H1 (cell line): ENCODE measurements around the gene DHX58. TPM values are rescaled to one million over a fixed set of nuclear protein-coding genes. Genes with fewer than 3 reads are reported as not detected.
A peak's percentile ranks its signal among the peaks of the same experiment; 100 is the strongest.

Experiments used
- CTCF ChIA-PET: fragments of 300-600 bp; sonication (Branson Sonifier 250); formaldehyde crosslinking; loops from one replicate; lab custom pipeline; 2021; ENCODE audit not compliant: partially characterized antibody; lab: Charles Lee
- POLR2A ChIA-PET: fragments of 300-600 bp; sonication (Branson Sonifier 250); formaldehyde crosslinking; loops from one replicate; lab custom pipeline; 2021; ENCODE audit warnings: inconsistent platforms; ENCODE audit not compliant: partially characterized antibody; lab: Charles Lee
- DNase-seq, 2 experiments: peaks; one replicate each; pipeline versions ENCODE4 v3.0.0 to v3.0.0-alpha.2; 2010 to 2022; ENCODE audit warnings: low spot score in 2 of 2, low read depth in 1 of 2, mixed read lengths in 1 of 2
- FAIRE-seq: peaks from 2 replicates; lab custom pipeline; 2011; peaks lifted over from hg19 to GRCh38; lab: Jason Lieb, UNC
- H2AFZ ChIP-seq: 2 replicates; pipeline ENCODE4 v1.8.1; 2012; ENCODE audit warnings: low read length, inconsistent platforms
- H2AK5ac ChIP-seq: 2 replicates; pipeline ENCODE4 v1.6.1; 2013; ENCODE audit warnings: low read depth, low read length
- H2BK120ac ChIP-seq: replicated peaks from 2 replicates; pipeline ENCODE3; 2013; ENCODE audit warnings: low read depth, low read length, inconsistent platforms
- H2BK12ac ChIP-seq: 2 replicates; pipeline ENCODE4 v1.6.1; 2013; ENCODE audit warnings: low read depth, low read length
- H2BK15ac ChIP-seq: 2 replicates; pipeline ENCODE4 v1.6.1; 2013; ENCODE audit warnings: low read length
- H2BK20ac ChIP-seq: 2 replicates; pipeline ENCODE4 v1.6.1; 2013; ENCODE audit warnings: low read length
- H2BK5ac ChIP-seq: 2 replicates; pipeline ENCODE4 v1.6.1; 2013; ENCODE audit warnings: low read depth, low read length
- H3K14ac ChIP-seq: 2 replicates; pipeline ENCODE4 v1.6.1; 2013; ENCODE audit warnings: inconsistent platforms; ENCODE audit not compliant: insufficient read length
- H3K18ac ChIP-seq: 2 replicates; pipeline ENCODE4 v1.6.1; 2013; ENCODE audit warnings: low read length; ENCODE audit errors: extremely low read depth
- H3K23ac ChIP-seq: 2 replicates; pipeline ENCODE4 v1.6.1; 2013; ENCODE audit warnings: inconsistent platforms; ENCODE audit not compliant: insufficient read length
- H3K23me2 ChIP-seq: 2 replicates; pipeline ENCODE4 v1.6.1; 2013; ENCODE audit warnings: low read depth, low read length
- H3K27ac ChIP-seq: 2 replicates; pipeline ENCODE4 v1.6.1; 2011; ENCODE audit warnings: low read depth, low read length, inconsistent platforms
- H3K27me3 ChIP-seq, 4 experiments: replicated peaks in 1 of 4; 1 replicate in 1 of 4; 2 replicates in 3 of 4; pipeline versions ENCODE4 v1.6.1 to v1.8.1; 2011 to 2013; ENCODE audit warnings: low read length in 3 of 4, mild to moderate bottlenecking in 3 of 4, inconsistent platforms in 2 of 4, mixed read lengths in 2 of 4, moderate library complexity in 1 of 4; ENCODE audit not compliant: control insufficient read depth in 3 of 4, insufficient read depth in 3 of 4; ENCODE audit errors: extremely low read depth in 1 of 4
- H3K36me3 ChIP-seq, 4 experiments: 2 replicates each; pipeline versions ENCODE4 v1.6.1 to v1.8.1; 2011 to 2013; ENCODE audit warnings: mild to moderate bottlenecking in 4 of 4, low read length in 3 of 4, moderate library complexity in 2 of 4, control low read depth in 1 of 4, inconsistent platforms in 1 of 4; ENCODE audit not compliant: insufficient read depth in 4 of 4, control insufficient read depth in 2 of 4
- H3K4ac ChIP-seq: replicated peaks from 2 replicates; pipeline ENCODE3; 2013; ENCODE audit warnings: low read length, low read depth, mixed read lengths, inconsistent platforms; ENCODE audit not compliant: insufficient read length
- H3K4me1 ChIP-seq, 4 experiments: replicated peaks in 1 of 4; 1 replicate in 1 of 4; 2 replicates in 3 of 4; pipeline versions ENCODE4 v1.6.1 to v1.8.1; 2011 to 2013; ENCODE audit warnings: low read length in 3 of 4, inconsistent platforms in 2 of 4, mixed read lengths in 1 of 4; ENCODE audit not compliant: insufficient read depth in 4 of 4, control insufficient read depth in 3 of 4
- H3K4me2 ChIP-seq, 2 experiments: 2 replicates each; pipeline versions ENCODE4 v1.6.1 to v1.8.1; 2011 to 2013; ENCODE audit warnings: low read depth in 2 of 2, low read length in 2 of 2, control low read depth in 1 of 2, inconsistent platforms in 1 of 2, mild to moderate bottlenecking in 1 of 2; ENCODE audit not compliant: insufficient read depth in 1 of 2
- H3K4me3 ChIP-seq, 4 experiments: fragments of 200-600, 300-600 bp in 1 of 4; sonication (generic), shearing (Covaris generic), sonication (Bioruptor Twin) in 1 of 4; 2 replicates each; pipeline versions ENCODE4 v1.5.1 to v1.8.1; 2011 to 2016; ENCODE audit warnings: low read length in 4 of 4, low read depth in 3 of 4, control low read depth in 2 of 4, inconsistent platforms in 2 of 4, mild to moderate bottlenecking in 2 of 4, mixed read lengths in 1 of 4, moderate library complexity in 1 of 4; ENCODE audit not compliant: insufficient read depth in 2 of 4; ENCODE audit errors: extremely low read depth in 1 of 4
- H3K56ac ChIP-seq: replicated peaks from 2 replicates; pipeline ENCODE3; 2013; ENCODE audit warnings: low read depth, mild to moderate bottlenecking, mixed read lengths, low read length, inconsistent platforms; ENCODE audit not compliant: insufficient read length
- H3K79me1 ChIP-seq: 2 replicates; pipeline ENCODE4 v1.6.1; 2013; ENCODE audit warnings: low read depth, low read length, control low read depth
- H3K79me2 ChIP-seq, 2 experiments: 2 replicates each; pipeline versions ENCODE4 v1.6.1 to v1.8.1; 2012 to 2013; ENCODE audit warnings: low read length in 2 of 2, mild to moderate bottlenecking in 2 of 2, inconsistent platforms in 1 of 2; ENCODE audit not compliant: insufficient read depth in 2 of 2, control insufficient read depth in 1 of 2
- H3K9ac ChIP-seq, 4 experiments: replicated peaks in 1 of 4; 1 replicate in 1 of 4; 2 replicates in 3 of 4; pipeline versions ENCODE4 v1.6.1 to v1.8.1; 2011 to 2013; ENCODE audit warnings: low read depth in 3 of 4, low read length in 3 of 4, control low read depth in 2 of 4, mild to moderate bottlenecking in 2 of 4, moderate library complexity in 2 of 4, inconsistent platforms in 1 of 4; ENCODE audit errors: extremely low read depth in 1 of 4
- H3K9me3 ChIP-seq, 2 experiments: 2 replicates each; pipeline versions ENCODE4 v1.6.1 to v1.8.1; 2012 to 2013; ENCODE audit warnings: mild to moderate bottlenecking in 2 of 2, moderate library complexity in 2 of 2, control low read depth in 1 of 2, inconsistent platforms in 1 of 2, low read depth in 1 of 2, low read length in 1 of 2, mixed read lengths in 1 of 2; ENCODE audit not compliant: insufficient read depth in 2 of 2
- H4K20me1 ChIP-seq, 2 experiments: replicated peaks in 1 of 2; 2 replicates each; pipeline versions ENCODE3 to v1.8.1; 2011 to 2013; ENCODE audit warnings: inconsistent platforms in 2 of 2, low read length in 2 of 2, mild to moderate bottlenecking in 1 of 2; ENCODE audit not compliant: insufficient read depth in 2 of 2, control insufficient read depth in 1 of 2
- H4K5ac ChIP-seq: 2 replicates; pipeline ENCODE4 v1.6.1; 2013; ENCODE audit warnings: low read length, low read depth, mixed read lengths, inconsistent platforms; ENCODE audit not compliant: insufficient read length
- H4K8ac ChIP-seq: 2 replicates; pipeline ENCODE4 v1.8.0; 2013; ENCODE audit warnings: mild to moderate bottlenecking, moderate library complexity, low read length, inconsistent platforms; ENCODE audit not compliant: insufficient read depth; ENCODE audit errors: extremely low read depth
- H4K91ac ChIP-seq: replicated peaks from 2 replicates; pipeline ENCODE3; 2013; ENCODE audit warnings: low read length, mixed read lengths, inconsistent platforms; ENCODE audit not compliant: insufficient read length
- CBX8 ChIP-seq: fragments of 300-800, 300-1000 bp; sonication (generic); IDR thresholded peaks from 2 replicates; pipeline ENCODE4 v1.7.1; 2016; ENCODE audit warnings: low read depth, low read length, borderline replicate concordance
- CEBPB ChIP-seq: IDR thresholded peaks from 2 replicates; pipeline ENCODE4 v1.6.1; 2012; ENCODE audit warnings: low read depth, low read length
- CHD1 ChIP-seq: IDR thresholded peaks from 2 replicates; pipeline ENCODE4 v1.6.1; 2012; ENCODE audit warnings: low read depth, low read length, improper control_type of control experiment
- JUND ChIP-seq: IDR thresholded peaks from 2 replicates; pipeline ENCODE4 v1.6.1; 2011; ENCODE audit warnings: mild to moderate bottlenecking, improper control_type of control experiment, low read length
- POLR2AphosphoS5 ChIP-seq: IDR thresholded peaks from 2 replicates; pipeline ENCODE4 v1.6.1; 2011; ENCODE audit warnings: low read depth, low read length
- SP4 ChIP-seq: IDR thresholded peaks from 2 replicates; pipeline ENCODE4 v1.6.1; 2012; ENCODE audit warnings: low read length, inconsistent platforms
- WGBS, 2 experiments: shearing (Covaris generic) in 1 of 2; methylation state at CpG; one replicate each; pipeline versions ENCODE4 v1.1.6 to v1.1.7; 2013 to 2015; ENCODE audit warnings: low lambda C conversion rate in 2 of 2, mixed read lengths in 2 of 2, inconsistent platforms in 1 of 2, low coverage in 1 of 2, missing lambda C conversion rate in 1 of 2; ENCODE audit not compliant: insufficient replicate concordance in 2 of 2, insufficient coverage in 1 of 2, insufficient read length in 1 of 2; ENCODE audit errors: extremely low coverage in 1 of 2, missing lambda C conversion rate in 1 of 2; 5-methylcytosine and 5-hydroxymethylcytosine counted together
- polyA plus RNA-seq, 7 experiments: library from polyadenylated mRNA; depleted of rRNA in 3 of 7; stranded (reverse) in 5 of 7; unstranded in 2 of 7; fragments of >200 nt in 5 of 7; fragments of 200-250 nt in 2 of 7; gene quantifications; 1 replicate in 5 of 7; 2 replicates in 1 of 7; 4 replicates in 1 of 7; pipeline versions ENCODE4 v1.2.1 to v1.2.3, GENCODE V29; 2011 to 2013; ENCODE audit warnings: missing spikeins in 2 of 7, mixed read lengths in 2 of 7
- total RNA-seq: library from RNA; stranded (reverse); fragmentation: NEBNext Ultra II Directional; extraction: Animal tissue kit (Norgen Biotek cat#: 25700); gene quantifications from 2 replicates; pipeline ENCODE4 v1.2.1, GENCODE V29; 2021

The DHX58 gene
- total and polyA plus RNA-seq, 2 of the 8 experiments (the other 6 are each of a cell fraction or from before 2014, with no cell fraction given): 5.6 to 9.9 TPM

DNA sequence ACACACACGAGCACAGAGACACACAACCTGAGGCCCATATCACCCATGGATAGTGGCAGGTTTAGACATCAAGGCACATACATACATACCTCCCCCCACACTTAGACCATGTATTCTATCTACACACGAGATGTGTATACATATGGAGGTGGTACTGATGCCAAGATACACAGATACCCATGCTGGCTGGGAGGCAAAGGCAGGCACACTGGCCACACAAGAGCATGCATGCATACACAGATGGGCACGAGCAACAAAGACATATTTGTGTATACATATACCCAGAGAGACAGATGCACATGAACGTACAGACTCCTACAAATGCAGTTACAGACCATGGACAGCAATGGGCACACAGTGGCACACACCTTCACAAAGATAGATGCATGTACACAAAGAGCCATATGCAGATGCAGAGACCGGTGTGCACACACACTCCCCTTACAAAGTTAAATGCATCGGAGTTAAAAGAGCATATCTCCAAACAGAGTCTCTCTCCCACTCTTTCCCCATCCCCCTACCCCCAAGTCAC, 60.1 kb downstream of the DHX58 start:
- Histone ChIP-seq H3K27me3 (peaks cover 0 to 4% (median 1%) of the 10 kb centered on the region in 4 experiments; a peak in 3 of 7 replicates), H3K79me2 (no peaks in the 10 kb centered on the region), H3K27ac (no peak overlapping the region), H3K23ac (no peak overlapping the region), H2AFZ (no peak overlapping the region), H3K9ac (no peak overlapping the region), H3K4me2 (no peak overlapping the region), H4K8ac (no peak overlapping the region; the same call in 1 of the 2 replicates), H2BK12ac (no peak overlapping the region), H3K36me3 (no peaks in the 10 kb centered on the region), H3K18ac (no peak overlapping the region), H3K14ac (no peak overlapping the region), H4K91ac (peak overlapping the region; percentile 20), H4K20me1 (no peaks in the 10 kb centered on the region), H4K5ac (no peak overlapping the region), H2BK20ac (no peak overlapping the region), H2AK5ac (0 out of 2 replicates have a peak overlapping the region, but pooled peaks have one; percentile 54), H3K4ac (no peak overlapping the region), H3K23me2 (peaks cover 8% of the 10 kb centered on the region; the same call in 1 of the 2 replicates), H3K4me1 (peaks cover 0 to 28% (median 14%) of the 10 kb centered on the region in 4 experiments; a peak in 6 of 7 replicates), H3K56ac (no peak overlapping the region), H3K9me3 (no peaks in the 10 kb centered on the region), H3K79me1 (no peaks in the 10 kb centered on the region), H2BK15ac (no peak overlapping the region), H2BK120ac (peak overlapping the region; percentile 24), H2BK5ac (no peak overlapping the region), H3K4me3 (no peak overlapping the region)
- ChIA-PET POLR2A (interaction anchor here (1.6 to 1.9 kb wide), 2 partner anchors 9 to 11 kb away, joined by 4 read pairs; no protein-coding TSS in a partner anchor), CTCF (interaction anchor here (0.9 to 17.0 kb wide), 5 partner anchors 14 to 61 kb away, joined by 5 to 381 read pairs (median 8); partner anchors contain the start of genes DHX58, HSPB9, KAT2A and ZNF385C)
- FAIRE-seq (no peak), DNase-seq (no peak)
- 87% methylated on average over 6 of the region's 6 CpGs; no CpG with 5 or more reads in 1 of the 2 experiments for WGBS, 2 experiments
- TF ChIP-seq CBX8 (no peak), CHD1 (no peak), CEBPB (no peak), POLR2AphosphoS5 (no peak), JUND (no peak), SP4 (no peak)
